Measurements from ENCODE around the gene NRSN2. TPM values are rescaled to one million over a fixed set of nuclear protein-coding genes. Genes with fewer than 3 reads are reported as not detected.

NRSN2 gene
- total and polyA plus RNA-seq, 2 donors (not counting 1 experiment from before 2014, with no cell fraction given): 5.0 to 8.6 TPM

DNA sequence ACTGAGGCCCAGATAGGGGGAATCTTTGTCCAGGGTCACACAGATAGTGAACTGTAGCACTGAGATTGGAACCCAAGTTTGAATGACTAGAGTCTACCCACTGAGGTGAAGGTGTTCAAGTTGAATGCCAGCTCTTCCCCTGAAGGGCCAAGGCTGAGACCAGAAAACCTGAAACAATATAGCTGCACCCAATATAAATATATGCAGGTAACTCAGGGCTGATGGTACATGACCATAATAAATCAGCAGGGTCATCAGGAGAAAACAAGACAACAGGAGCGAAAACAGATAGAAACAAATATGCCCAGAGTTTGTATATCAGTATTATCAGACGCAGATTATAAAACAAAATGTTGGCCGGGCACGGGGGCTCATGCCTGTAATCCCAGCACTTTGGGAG, 57.2 kb downstream of the NRSN2 start:
- Histone ChIP-seq H3K36me3 (replicated peaks in 1 of 2; ENCODE audit: control extremely low read depth in 1 of 2, control insufficient read depth in 1 of 2, extremely low read depth in 1 of 2, insufficient read depth in 2 of 2, low read length in 1 of 2) (no peaks in the 10 kb centered on the region), H3K27ac (ENCODE audit: low read length in 2 of 2) (no peak overlapping the region), H3K79me2 (ENCODE audit: control insufficient read depth, insufficient read depth, low read length) (peaks cover 10% of the 10 kb centered on the region), H2AFZ (ENCODE audit: insufficient read depth, low read depth, low read length, poor library complexity, severe bottlenecking) (no peak overlapping the region), H3K9me3 (ENCODE audit: control extremely low read depth in 1 of 3, control insufficient read depth in 2 of 3, insufficient read depth in 1 of 3, low read length in 2 of 3) (peaks cover 0 to 5% (median 4%) of the 10 kb centered on the region in 3 donors), H3K27me3 (replicated peaks in 1 of 4; ENCODE audit: control extremely low read depth in 1 of 4, control insufficient read depth in 3 of 4, insufficient read depth in 4 of 4, low read length in 3 of 4) (no peaks in the 10 kb centered on the region), H3K4me3 (ENCODE audit: control extremely low read depth in 1 of 5, extremely low read depth in 1 of 5, insufficient read depth in 1 of 5, low read depth in 2 of 5, low read length in 4 of 5) (no peak overlapping the region), H3K9ac (ENCODE audit: low read length) (no peak overlapping the region), H4K20me1 (ENCODE audit: control insufficient read depth, insufficient read depth, low read length, poor library complexity, severe bottlenecking) (peaks cover 9% of the 10 kb centered on the region), H3K4me2 (replicated peaks; ENCODE audit: low read depth, low read length, poor library complexity, severe bottlenecking) (no peak overlapping the region), H3K4me1 (ENCODE audit: control insufficient read depth in 2 of 2, insufficient read depth in 2 of 2, low read length in 2 of 2) (peaks cover 27 to 32% of the 10 kb centered on the region in 2 donors)
- no peak overlapping the region for H3K4me3 Mint-ChIP-seq
- no peaks in the 10 kb centered on the region for H3K27me3 Mint-ChIP-seq
- intact Hi-C loops (cut with micrococcal nuclease): no loop called here
- no peak for TF ChIP-seq EZH2 (IDR thresholded peaks at IDR 0.05; ENCODE audit: borderline replicate concordance, insufficient read depth, low read depth, low read length, poor library complexity, severe bottlenecking)
- no peak for TF ChIP-seq CTCF (IDR thresholded peaks at IDR 0.05)
- H3K9me3 Mint-ChIP-seq (ENCODE audit: insufficient read depth): no peaks in the 10 kb centered on the region
- ATAC-seq (ENCODE audit: low read depth) (no peak), DNase-seq (no peak)
- ChIA-PET CTCF (no interaction called here), POLR2A (no interaction called here)
- WGBS (ENCODE audit: insufficient coverage): 100% methylated on average over 4 of the region's 4 CpGs
- H3K4me1 Mint-ChIP-seq: peaks cover 27% of the 10 kb centered on the region
- peak overlapping the region; percentile 15 for H3K27ac Mint-ChIP-seq

Other genes starting within 250 kb of the NRSN2 start
- not detected in 2 replicates for gene DEFB126, start 204.5 kb upstream of the NRSN2 start, total RNA-seq
- gene DEFB126, start 204.5 kb upstream of the NRSN2 start, polyA plus RNA-seq: not detected in 2 replicates
- not detected in 2 replicates for gene DEFB127, start 189.7 kb upstream of the NRSN2 start, total RNA-seq
- gene DEFB127, start 189.7 kb upstream of the NRSN2 start, polyA plus RNA-seq: not detected in 2 replicates
- not detected in 2 replicates for gene DEFB128, start 157.4 kb upstream of the NRSN2 start, total RNA-seq
- not detected in 2 replicates for gene DEFB128, start 157.4 kb upstream of the NRSN2 start, polyA plus RNA-seq
- not detected in 2 replicates for gene DEFB129, start 119.9 kb upstream of the NRSN2 start, total RNA-seq
- gene DEFB129, start 119.9 kb upstream of the NRSN2 start, polyA plus RNA-seq: not detected in 2 replicates
- gene DEFB132, start 89.4 kb upstream of the NRSN2 start, total RNA-seq: not detected in 2 replicates
- not detected in 2 replicates for gene DEFB132, start 89.4 kb upstream of the NRSN2 start, polyA plus RNA-seq
- gene C20orf96, start 56.4 kb upstream of the NRSN2 start, total RNA-seq: 7.5 TPM in 2 replicates
- gene C20orf96, start 56.4 kb upstream of the NRSN2 start, polyA plus RNA-seq: 4.7 and 7.7 TPM in 2 replicates
- 34.5 and 35.7 TPM in 2 replicates for gene ZCCHC3, start 49.5 kb upstream of the NRSN2 start, total RNA-seq
- 7.7 and 12.8 TPM in 2 replicates for gene ZCCHC3, start 49.5 kb upstream of the NRSN2 start, polyA plus RNA-seq
- gene SOX12, start 21.6 kb upstream of the NRSN2 start, total RNA-seq: 13.6 and 14.4 TPM in 2 replicates
- 4.6 and 5.3 TPM in 2 replicates for gene SOX12, start 21.6 kb upstream of the NRSN2 start, polyA plus RNA-seq
- gene TRIB3, start 33.6 kb downstream of the NRSN2 start, total RNA-seq: 8.3 and 8.9 TPM in 2 replicates
- 15.2 TPM in 2 replicates for gene TRIB3, start 33.6 kb downstream of the NRSN2 start, polyA plus RNA-seq
- gene RBCK1, start 61.2 kb downstream of the NRSN2 start, total RNA-seq: 117 and 135 TPM in 2 replicates
- gene RBCK1, start 61.2 kb downstream of the NRSN2 start, polyA plus RNA-seq: 110 and 128 TPM in 2 replicates
- 37.9 and 40.0 TPM in 2 replicates for gene TBC1D20, start 115.4 kb downstream of the NRSN2 start, total RNA-seq
- gene TBC1D20, start 115.4 kb downstream of the NRSN2 start, polyA plus RNA-seq: 28.0 and 31.7 TPM in 2 replicates
- gene CSNK2A1, start 196.7 kb downstream of the NRSN2 start, total RNA-seq: 125 and 135 TPM in 2 replicates
- gene CSNK2A1, start 196.7 kb downstream of the NRSN2 start, polyA plus RNA-seq: 28.3 and 33.6 TPM in 2 replicates